ENCODE results near the gene PCNX3. TPM values are rescaled to one million over a fixed set of nuclear protein-coding genes. Genes with fewer than 3 reads are reported as not detected.

The PCNX3 gene
- total RNA-seq (10 to 100 TPM; 50.4 to 64.9 (median 56.6) TPM), polyA plus RNA-seq (1 to 10 TPM; 2.2 to 7.9 TPM), total RNA-seq (106 reads per million, percentile 85 among the genes with 10 or more reads in this experiment)

GRCh38 chr11:65615229-65615949 is at the start of gene PCNX3:
PCNX3 (plus strand) TSS chr11:65615776; CDS start chr11:65616312, 536 bp downstream.
- peaks cover 0 to 23% (median 3%) of the 10 kb centered on the region in 5 donors for H3K36me3 Mint-ChIP-seq
- POLR2A ChIA-PET, result interaction anchor here (0.6 to 6.7 kb wide), 41 partner anchors 12 to 652 kb away, joined by 3 to 52 read pairs (median 4); partner anchors contain the start of genes BANF1, CCDC85B, CFL1 and EHBP1L1
- peaks cover 0 to 6% (median 0%) of the 10 kb centered on the region in 5 donors for H3K27me3 Mint-ChIP-seq
- H3K4me1 ChIP-seq (ENCODE audit: control insufficient read depth in 2 of 2, insufficient read depth in 2 of 2, low read length in 2 of 2), result peaks cover 42 to 45% of the 10 kb centered on the region in 2 donors
- no peaks in the 10 kb centered on the region for H3K27me3 ChIP-seq (ENCODE audit: control insufficient read depth in 2 of 2, insufficient read depth in 2 of 2, low read length in 2 of 2)
- ATAC-seq, result peak; percentile 92
- CTCF ChIA-PET, result interaction anchor here (0.6 to 2.6 kb wide), 10 partner anchors 11 to 676 kb away, joined by 3 to 12 read pairs (median 4); partner anchors contain the start of genes EHBP1L1, FAM89B, KAT5 and MUS81
- DNase-seq, result peak; percentile 95 to 100 (median 100)
- H3K9me3 Mint-ChIP-seq, result peaks cover 0 to 2% (median 0%) of the 10 kb centered on the region in 11 donors
- H3K4me3 ChIP-seq (ENCODE audit: low read length), result peak within 1 kb of the TSS; percentile 89
- H3K9me3 ChIP-seq (ENCODE audit: control insufficient read depth in 2 of 3, low read length in 3 of 3), result no peaks in the 10 kb centered on the region
- peaks cover 12 to 55% (median 14%) of the 10 kb centered on the region in 3 experiments for H3K36me3 ChIP-seq (ENCODE audit: control insufficient read depth in 2 of 3, insufficient read depth in 3 of 3, low read length in 3 of 3)
- peak within 1 kb of the TSS; percentile 98 for H3K27ac ChIP-seq (ENCODE audit: low read depth, low read length)
- peak within 1 kb of the TSS; percentile 90 to 99 (median 97) for H3K27ac Mint-ChIP-seq
- H3K4me1 Mint-ChIP-seq, result peaks cover 28 to 49% (median 39%) of the 10 kb centered on the region in 7 donors
- intact Hi-C loops (cut with micrococcal nuclease), result loop anchor here (1.0 to 5.0 kb wide), 26 partner anchors 11 to 1298 kb away; partner anchors contain the start of genes C11orf68 (in 2 of the 2), DRAP1 (in 2 of the 2), SIPA1 (in 2 of the 2) and SYVN1 (in 2 of the 2)
- peak within 1 kb of the TSS; percentile 94 to 99 (median 97) for H3K4me3 Mint-ChIP-seq

GRCh38 chr11:65569164-65569972 is 46.2 kb upstream of the PCNX3 start:
- Mint-ChIP-seq H3K9me3 (peaks cover 0 to 1% (median 0%) of the 10 kb centered on the region in 11 donors), H3K4me3 (peak overlapping the region; percentile 91 to 100 (median 97)), H3K4me1 (peaks cover 55 to 79% (median 69%) of the 10 kb centered on the region in 7 donors), H3K36me3 (peaks cover 0 to 19% (median 4%) of the 10 kb centered on the region in 5 donors), H3K27me3 (no peaks in the 10 kb centered on the region), H3K27ac (peak overlapping the region; percentile 89 to 100 (median 99))
- H3K4me1 ChIP-seq (ENCODE audit: control insufficient read depth in 2 of 2, insufficient read depth in 2 of 2, low read length in 2 of 2), result peaks cover 63 to 67% of the 10 kb centered on the region in 2 donors
- DNase-seq, result no peak
- peaks cover 0 to 4% (median 0%) of the 10 kb centered on the region in 3 experiments for H3K36me3 ChIP-seq (ENCODE audit: control insufficient read depth in 2 of 3, insufficient read depth in 3 of 3, low read length in 3 of 3)
- ChIA-PET POLR2A (interaction anchor here (0.7 to 6.3 kb wide), 12 partner anchors 8 to 146 kb away, joined by 3 to 90 read pairs (median 30); partner anchors contain the start of genes LTBP3, MALAT1, MAP3K11 and PCNX3), CTCF (interaction anchor here (1.0 to 5.2 kb wide), 5 partner anchors 9 to 45 kb away, joined by 3 to 57 read pairs (median 4); partner anchors contain the start of gene MAP3K11)
- intact Hi-C loops (cut with micrococcal nuclease), result no loop called here
- H3K27me3 ChIP-seq (ENCODE audit: control insufficient read depth in 2 of 2, insufficient read depth in 2 of 2, low read length in 2 of 2), result no peaks in the 10 kb centered on the region
- H3K27ac ChIP-seq (ENCODE audit: low read depth, low read length), result peak overlapping the region; percentile 96
- peak overlapping the region; percentile 96 for H3K4me3 ChIP-seq (ENCODE audit: low read length)
- H3K9me3 ChIP-seq (ENCODE audit: control insufficient read depth in 2 of 3, low read length in 3 of 3), result no peaks in the 10 kb centered on the region
- ATAC-seq, result peak; percentile 32

GRCh38 chr11:65569973-65570918 is 45.3 kb upstream of the PCNX3 start, which contains the start of gene ZNRD2:
ZNRD2 (plus strand) TSS chr11:65570477; CDS start chr11:65570492, 15 bp downstream.
- DNase-seq (peak; percentile 94 to 99 (median 98)), ATAC-seq (peak; percentile 82)
- ChIA-PET CTCF (interaction anchor here (0.6 to 5.2 kb wide), 7 partner anchors 10 to 47 kb away, joined by 3 to 57 read pairs (median 4); partner anchors contain the start of gene MAP3K11), POLR2A (interaction anchor here (0.5 to 6.3 kb wide), 19 partner anchors 9 to 1677 kb away, joined by 3 to 90 read pairs (median 4); partner anchors contain the start of genes KAT5, LTBP3, MALAT1 and MAP3K11)
- peak within 1 kb of the TSS; percentile 89 to 100 (median 99) for H3K27ac Mint-ChIP-seq
- peak within 1 kb of the TSS; percentile 91 to 100 (median 97) for H3K4me3 Mint-ChIP-seq
- H3K27me3 Mint-ChIP-seq, result no peaks in the 10 kb centered on the region
- no peaks in the 10 kb centered on the region for H3K9me3 ChIP-seq (ENCODE audit: control insufficient read depth in 2 of 3, low read length in 3 of 3)
- peak within 1 kb of the TSS; percentile 96 for H3K27ac ChIP-seq (ENCODE audit: low read depth, low read length)
- peak within 1 kb of the TSS; percentile 96 for H3K4me3 ChIP-seq (ENCODE audit: low read length)
- no peaks in the 10 kb centered on the region for H3K27me3 ChIP-seq (ENCODE audit: control insufficient read depth in 2 of 2, insufficient read depth in 2 of 2, low read length in 2 of 2)
- H3K4me1 ChIP-seq (ENCODE audit: control insufficient read depth in 2 of 2, insufficient read depth in 2 of 2, low read length in 2 of 2), result peaks cover 63 to 64% of the 10 kb centered on the region in 2 donors
- H3K9me3 Mint-ChIP-seq, result peaks cover 0 to 1% (median 0%) of the 10 kb centered on the region in 11 donors
- H3K36me3 Mint-ChIP-seq, result peaks cover 0 to 19% (median 4%) of the 10 kb centered on the region in 5 donors
- intact Hi-C loops (cut with micrococcal nuclease), result loop anchor here (1.0 to 5.0 kb wide), 15 partner anchors 12 to 791 kb away; partner anchors contain the start of genes PCNX3 (in 2 of the 2), C11orf68 (in 1 of the 2), CFL1 (in 1 of the 2) and DRAP1 (in 1 of the 2)
- peaks cover 0 to 4% (median 0%) of the 10 kb centered on the region in 3 experiments for H3K36me3 ChIP-seq (ENCODE audit: control insufficient read depth in 2 of 3, insufficient read depth in 3 of 3, low read length in 3 of 3)
- peaks cover 49 to 77% (median 69%) of the 10 kb centered on the region in 7 donors for H3K4me1 Mint-ChIP-seq

- Mint-ChIP-seq H3K27me3 (no peaks in the 10 kb centered on the region), H3K4me1 (peaks cover 40 to 69% (median 62%) of the 10 kb centered on the region in 7 donors), H3K9me3 (peaks cover 0 to 1% (median 0%) of the 10 kb centered on the region in 11 donors), H3K27ac (peak overlapping the region in 8 of 9 donors; percentile 89 to 100 (median 94)), H3K4me3 (peak overlapping the region; percentile 90 to 100 (median 96)), H3K36me3 (peaks cover 0 to 19% (median 4%) of the 10 kb centered on the region in 5 donors)
- H3K27me3 ChIP-seq (ENCODE audit: control insufficient read depth in 2 of 2, insufficient read depth in 2 of 2, low read length in 2 of 2), result no peaks in the 10 kb centered on the region
- no peaks in the 10 kb centered on the region for H3K9me3 ChIP-seq (ENCODE audit: control insufficient read depth in 2 of 3, low read length in 3 of 3)
- H3K36me3 ChIP-seq (ENCODE audit: control insufficient read depth in 2 of 3, insufficient read depth in 3 of 3, low read length in 3 of 3), result peaks cover 0 to 4% (median 0%) of the 10 kb centered on the region in 3 experiments
- CTCF ChIA-PET, result interaction anchor here (1.2 to 5.2 kb wide), 6 partner anchors 18 to 45 kb away, joined by 3 to 57 read pairs (median 8); no protein-coding TSS in a partner anchor
- DNase-seq (no peak), ATAC-seq (no peak)
- H3K4me1 ChIP-seq (ENCODE audit: control insufficient read depth in 2 of 2, insufficient read depth in 2 of 2, low read length in 2 of 2), result peaks cover 55% of the 10 kb centered on the region in 2 donors
- intact Hi-C loops (cut with micrococcal nuclease), result loop anchor here (2.0 to 5.0 kb wide), 5 partner anchors 81 to 793 kb away; partner anchors contain the start of genes CFL1 (in 1 of the 2), KAT5 (in 1 of the 2), SF1 (in 1 of the 2) and SNX15 (in 1 of the 2)
- POLR2A ChIA-PET, result interaction anchor here (0.6 to 6.3 kb wide), 20 partner anchors 10 to 431 kb away, joined by 3 to 90 read pairs (median 6); partner anchors contain the start of genes BANF1, EIF1AD, KAT5 and LTBP3
- peak overlapping the region; percentile 96 for H3K4me3 ChIP-seq (ENCODE audit: low read length)
- H3K27ac ChIP-seq (ENCODE audit: low read depth, low read length), result peak overlapping the region; percentile 96
These were observed 44.2 kb upstream of the PCNX3 start for GRCh38 chr11:65571420-65571819.
